Astrocyte of the spinal cord (primary cell): ENCODE results near the gene FCRLB.
"Not testable (repeated sequence)": the region's sequence is repeated elsewhere in the genome, so short reads cannot be mapped to it uniquely, and the experiment has no call there.

Source experiments
- DNase-seq: peaks from one replicate; pipeline ENCODE4 v3.0.0; 2011; ENCODE audit warnings: low read depth, low spot score
- H3K4me3 ChIP-seq: 2 replicates; pipeline ENCODE4 v1.5.1; 2011; ENCODE audit warnings: low read depth, mild to moderate bottlenecking, low read length, moderate library complexity
- CTCF ChIP-seq: IDR thresholded peaks from 2 replicates; pipeline ENCODE4 v1.5.1; 2012; ENCODE audit warnings: low read depth, mild to moderate bottlenecking, low read length, inconsistent platforms
- in situ Hi-C: cut with HindIII; loops from 2 replicates; pipeline ENCODE4 v1.10.0; 2017; ENCODE audit warnings: low sequenced_read_pairs

Gene FCRLB

GRCh38 chr1:161720422-161720821 is 922 bp upstream of the FCRLB start:
- TF ChIP-seq CTCF: no peak
- in situ Hi-C loops: no loop called here
- DNase-seq: no peak
- H3K4me3 ChIP-seq: no peak overlapping the region

GRCh38 chr1:161721738-161722343 is 497 bp downstream of the FCRLB start:
- H3K4me3 ChIP-seq: no peak overlapping the region
- DNase-seq: peak; percentile 64
- no peak for TF ChIP-seq CTCF
- in situ Hi-C loops: no loop called here

- no peak for TF ChIP-seq CTCF
- no peak overlapping the region for H3K4me3 ChIP-seq
- in situ Hi-C loops: no loop called here
- no peak for DNase-seq
These were observed 1.1 kb downstream of the FCRLB start for GRCh38 chr1:161722406-161722805.

- DNase-seq: no peak
- H3K4me3 ChIP-seq: no peak overlapping the region
- TF ChIP-seq CTCF: no peak
- in situ Hi-C loops: no loop called here
These were observed 2.3 kb downstream of the FCRLB start for GRCh38 chr1:161723459-161724141.

- peak overlapping the region; percentile 59 for H3K4me3 ChIP-seq
- DNase-seq: not testable (repeated sequence)
- in situ Hi-C loops: loop anchor here (25.0 kb wide), 1 partner anchor 88 kb away; the partner anchor contains the start of gene FCGR3B
These were observed 4.0 kb downstream of the FCRLB start for GRCh38 chr1:161725258-161725907.

- peak overlapping the region; percentile 59 for H3K4me3 ChIP-seq
- DNase-seq: peak; percentile 47
- in situ Hi-C loops: loop anchor here (25.0 kb wide), 1 partner anchor 89 kb away; the partner anchor contains the start of gene FCGR3B
- peak; percentile 38 for TF ChIP-seq CTCF
These were observed 4.6 kb downstream of the FCRLB start for GRCh38 chr1:161725908-161726472.
